Vagina (tissue), 2 donors: ENCODE measurements around the gene ZNF17.

Source experiments
- POLR2A ChIP-seq, 2 donors: fragments of 450-650 bp; IDR thresholded peaks; one replicate each; pipeline ENCODE4 v1.6.1; 2017; ENCODE audit warnings: antibody characterized with exemption in 2 of 2, mild to moderate bottlenecking in 2 of 2, moderate library complexity in 2 of 2
- POLR2AphosphoS5 ChIP-seq, 2 donors: sonication (generic); formaldehyde crosslinking; IDR thresholded peaks; one replicate each; pipeline ENCODE4 v1.9.0; 2017; ENCODE audit warnings: antibody characterized with exemption in 2 of 2, mild to moderate bottlenecking in 2 of 2, low read depth in 1 of 2; ENCODE audit not compliant: insufficient read depth in 1 of 2
- TF ChIP-seq, protein P1 (sequence below), 3 experiments: fragments of 450-650 bp in 2 of 3; fragments of 200-600 bp in 1 of 3; sonication (generic) in 1 of 3; IDR thresholded peaks; one replicate each; pipeline ENCODE4 v1.5.1; 2017 to 2019; ENCODE audit warnings: antibody characterized with exemption in 3 of 3, mild to moderate bottlenecking in 2 of 3, moderate library complexity in 2 of 3

DNA sequence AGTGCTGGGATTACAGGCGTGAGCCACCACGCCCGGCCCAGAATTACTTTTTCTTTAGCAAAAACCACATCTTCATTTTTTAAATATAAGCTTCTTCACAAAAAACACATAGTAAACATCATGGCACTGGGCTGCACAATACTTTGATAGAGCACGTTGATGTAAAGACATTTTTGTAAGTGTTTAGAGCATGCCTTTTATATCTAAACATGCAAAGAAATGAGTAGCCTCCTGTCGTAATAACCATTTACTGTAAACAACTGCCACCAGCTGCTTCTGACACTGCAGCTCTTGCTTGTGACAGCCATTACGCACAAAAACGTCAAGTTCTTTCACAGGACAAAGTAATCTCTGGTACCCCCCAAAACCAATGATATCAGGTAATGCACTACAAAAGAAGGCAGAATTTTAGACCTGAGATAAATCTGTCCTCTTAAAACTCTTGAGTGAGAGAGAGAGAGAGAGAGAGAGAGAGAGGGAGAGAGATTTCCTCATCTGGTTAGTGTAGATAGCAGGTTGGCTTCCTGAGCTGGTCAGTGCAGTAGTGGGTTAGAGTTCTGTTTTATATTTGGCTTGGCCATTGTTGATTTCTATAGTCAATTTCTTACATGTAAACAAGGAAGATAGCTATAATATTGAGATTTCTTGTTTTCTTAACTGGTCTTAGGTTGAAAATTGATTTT is 28.0 kb upstream of the ZNF17 start:
- TF ChIP-seq, protein P1, sequence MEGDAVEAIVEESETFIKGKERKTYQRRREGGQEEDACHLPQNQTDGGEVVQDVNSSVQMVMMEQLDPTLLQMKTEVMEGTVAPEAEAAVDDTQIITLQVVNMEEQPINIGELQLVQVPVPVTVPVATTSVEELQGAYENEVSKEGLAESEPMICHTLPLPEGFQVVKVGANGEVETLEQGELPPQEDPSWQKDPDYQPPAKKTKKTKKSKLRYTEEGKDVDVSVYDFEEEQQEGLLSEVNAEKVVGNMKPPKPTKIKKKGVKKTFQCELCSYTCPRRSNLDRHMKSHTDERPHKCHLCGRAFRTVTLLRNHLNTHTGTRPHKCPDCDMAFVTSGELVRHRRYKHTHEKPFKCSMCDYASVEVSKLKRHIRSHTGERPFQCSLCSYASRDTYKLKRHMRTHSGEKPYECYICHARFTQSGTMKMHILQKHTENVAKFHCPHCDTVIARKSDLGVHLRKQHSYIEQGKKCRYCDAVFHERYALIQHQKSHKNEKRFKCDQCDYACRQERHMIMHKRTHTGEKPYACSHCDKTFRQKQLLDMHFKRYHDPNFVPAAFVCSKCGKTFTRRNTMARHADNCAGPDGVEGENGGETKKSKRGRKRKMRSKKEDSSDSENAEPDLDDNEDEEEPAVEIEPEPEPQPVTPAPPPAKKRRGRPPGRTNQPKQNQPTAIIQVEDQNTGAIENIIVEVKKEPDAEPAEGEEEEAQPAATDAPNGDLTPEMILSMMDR (IDR thresholded peaks at IDR 0.05): no peak
- TF ChIP-seq POLR2A (IDR thresholded peaks at IDR 0.05) (no peak), POLR2AphosphoS5 (IDR thresholded peaks at IDR 0.05; ENCODE audit: insufficient read depth in 1 of 2, low read depth in 1 of 2) (no peak)
